ENCODE results near the gene ALDH1A3. TPM values are rescaled to one million over a fixed set of nuclear protein-coding genes. Genes with fewer than 3 reads are reported as not detected.

The ALDH1A3 gene
- total RNA-seq, 1 donor from 2014 or later, result 10.9 TPM

- no peaks in the 10 kb centered on the region for H3K9me3 ChIP-seq
Observed at GRCh38 chr15:100939791-100940190, 60.2 kb downstream of the ALDH1A3 start.

GRCh38 chr15:100940767-100941379 is 61.2 kb downstream of the ALDH1A3 start:
- no peak overlapping the region for H3K27ac ChIP-seq
- no peaks in the 10 kb centered on the region for H3K36me3 ChIP-seq
- intact Hi-C loops (cut with DNase I), result no loop called here
- no peaks in the 10 kb centered on the region for H3K27me3 ChIP-seq
- no peak overlapping the region for H3K4me3 ChIP-seq
- no peak for TF ChIP-seq CTCF (IDR thresholded peaks at IDR 0.05)
- H3K9me3 ChIP-seq, result no peaks in the 10 kb centered on the region
- DNase-seq (ENCODE audit: low spot score in 2 of 2), result no peak
- H3K4me1 ChIP-seq, result no peaks in the 10 kb centered on the region

More at GRCh38 chr15:100939791-100940190, 60.2 kb downstream of the ALDH1A3 start:
- intact Hi-C loops (cut with DNase I), result no loop called here
- no peak overlapping the region for H3K27ac ChIP-seq
- no peaks in the 10 kb centered on the region for H3K4me1 ChIP-seq
- TF ChIP-seq CTCF (IDR thresholded peaks at IDR 0.05), result no peak
- no peak for DNase-seq (ENCODE audit: low spot score in 2 of 2)
- H3K36me3 ChIP-seq, result no peaks in the 10 kb centered on the region
- H3K27me3 ChIP-seq, result no peaks in the 10 kb centered on the region
- H3K4me3 ChIP-seq, result no peak overlapping the region

GRCh38 chr15:100941536-100941935 is 61.9 kb downstream of the ALDH1A3 start:
- Histone ChIP-seq H3K27ac (no peak overlapping the region), H3K36me3 (no peaks in the 10 kb centered on the region), H3K9me3 (no peaks in the 10 kb centered on the region), H3K27me3 (no peaks in the 10 kb centered on the region), H3K4me1 (no peaks in the 10 kb centered on the region), H3K4me3 (no peak overlapping the region)
- intact Hi-C loops (cut with DNase I), result no loop called here
- no peak for DNase-seq (ENCODE audit: low spot score in 2 of 2)
- TF ChIP-seq CTCF (IDR thresholded peaks at IDR 0.05), result no peak

- Histone ChIP-seq H3K27ac (peak overlapping the region; percentile 12 to 48), H3K4me1 (no peaks in the 10 kb centered on the region), H3K27me3 (no peaks in the 10 kb centered on the region), H3K36me3 (no peaks in the 10 kb centered on the region), H3K4me3 (no peak overlapping the region), H3K9me3 (no peaks in the 10 kb centered on the region)
- DNase-seq (ENCODE audit: low spot score in 2 of 2), result no peak
- no peak for TF ChIP-seq CTCF (IDR thresholded peaks at IDR 0.05)
- intact Hi-C loops (cut with DNase I), result no loop called here
Observed at GRCh38 chr15:100942656-100943425, 63.2 kb downstream of the ALDH1A3 start.

- DNase-seq (ENCODE audit: low spot score in 2 of 2), result no peak
- no peaks in the 10 kb centered on the region for H3K36me3 ChIP-seq
- intact Hi-C loops (cut with DNase I), result no loop called here
- no peak for TF ChIP-seq CTCF (IDR thresholded peaks at IDR 0.05)
- H3K4me1 ChIP-seq, result no peaks in the 10 kb centered on the region
- no peak overlapping the region for H3K4me3 ChIP-seq
- no peaks in the 10 kb centered on the region for H3K9me3 ChIP-seq
- no peak overlapping the region for H3K27ac ChIP-seq
- no peaks in the 10 kb centered on the region for H3K27me3 ChIP-seq
Observed at GRCh38 chr15:100944244-100944895, 64.7 kb downstream of the ALDH1A3 start.

All from ascending aorta (tissue), 2 donors.